ENCODE measurements around the gene EPHA6. TPM values are rescaled to one million over a fixed set of nuclear protein-coding genes. Genes with fewer than 3 reads are reported as not detected.

EPHA6 gene
- polyA plus RNA-seq, 2 of the 4 experiments (the other 2 are of a cell fraction) = 0.08 TPM

DNA sequence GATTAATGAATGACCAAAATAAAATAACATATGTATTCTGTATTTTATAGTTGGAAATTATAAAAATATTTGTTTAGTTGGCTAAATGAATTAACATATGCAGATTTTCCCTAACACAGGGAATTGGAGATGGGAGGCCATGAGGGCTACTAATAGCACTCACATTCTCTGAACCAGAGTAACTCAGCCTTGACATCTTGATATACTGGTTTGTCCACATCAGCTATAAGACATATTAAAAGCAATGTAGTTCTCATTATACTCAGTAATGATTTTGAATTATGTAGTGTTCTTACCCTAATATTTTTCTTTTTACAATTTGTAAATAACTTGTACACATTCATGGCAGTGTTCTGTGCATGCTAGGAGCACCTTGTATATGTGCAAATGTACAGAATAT lies 255.9 kb downstream of the EPHA6 start:
- no peak overlapping the region for H3K27ac ChIP-seq
- no peaks in the 10 kb centered on the region for H3K9me3 ChIP-seq
- no peaks in the 10 kb centered on the region for H3K4me1 ChIP-seq
- ChIA-PET CTCF (no interaction called here), POLR2A (no interaction called here)
- FAIRE-seq = no peak
- no peak for ATAC-seq
- no peak overlapping the region for H3K4me2 ChIP-seq
- TF ChIP-seq CHD4 (IDR thresholded peaks at IDR 0.05; ENCODE audit: borderline replicate concordance) (no peak), BHLHE40 (IDR thresholded peaks at IDR 0.05; ENCODE audit: low read depth, low read length) (no peak), EHF (CRISPR knock-in tag; IDR thresholded peaks at IDR 0.05) (no peak), ZSCAN20 (CRISPR knock-in tag; IDR thresholded peaks at IDR 0.05) (no peak)
- TF ChIP-seq, protein P1, sequence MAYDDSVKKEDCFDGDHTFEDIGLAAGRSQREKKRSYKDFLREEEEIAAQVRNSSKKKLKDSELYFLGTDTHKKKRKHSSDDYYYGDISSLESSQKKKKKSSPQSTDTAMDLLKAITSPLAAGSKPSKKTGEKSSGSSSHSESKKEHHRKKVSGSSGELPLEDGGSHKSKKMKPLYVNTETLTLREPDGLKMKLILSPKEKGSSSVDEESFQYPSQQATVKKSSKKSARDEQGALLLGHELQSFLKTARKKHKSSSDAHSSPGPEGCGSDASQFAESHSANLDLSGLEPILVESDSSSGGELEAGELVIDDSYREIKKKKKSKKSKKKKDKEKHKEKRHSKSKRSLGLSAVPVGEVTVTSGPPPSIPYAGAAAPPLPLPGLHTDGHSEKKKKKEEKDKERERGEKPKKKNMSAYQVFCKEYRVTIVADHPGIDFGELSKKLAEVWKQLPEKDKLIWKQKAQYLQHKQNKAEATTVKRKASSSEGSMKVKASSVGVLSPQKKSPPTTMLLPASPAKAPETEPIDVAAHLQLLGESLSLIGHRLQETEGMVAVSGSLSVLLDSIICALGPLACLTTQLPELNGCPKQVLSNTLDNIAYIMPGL (CRISPR knock-in tag; IDR thresholded peaks at IDR 0.05; ENCODE audit: borderline replicate concordance) = no peak
- TF ChIP-seq, protein P2, sequence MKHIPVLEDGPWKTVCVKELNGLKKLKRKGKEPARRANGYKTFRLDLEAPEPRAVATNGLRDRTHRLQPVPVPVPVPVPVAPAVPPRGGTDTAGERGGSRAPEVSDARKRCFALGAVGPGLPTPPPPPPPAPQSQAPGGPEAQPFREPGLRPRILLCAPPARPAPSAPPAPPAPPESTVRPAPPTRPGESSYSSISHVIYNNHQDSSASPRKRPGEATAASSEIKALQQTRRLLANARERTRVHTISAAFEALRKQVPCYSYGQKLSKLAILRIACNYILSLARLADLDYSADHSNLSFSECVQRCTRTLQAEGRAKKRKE (CRISPR knock-in tag; IDR thresholded peaks at IDR 0.05; ENCODE audit: low read depth) = no peak
- TF ChIP-seq, protein P3, sequence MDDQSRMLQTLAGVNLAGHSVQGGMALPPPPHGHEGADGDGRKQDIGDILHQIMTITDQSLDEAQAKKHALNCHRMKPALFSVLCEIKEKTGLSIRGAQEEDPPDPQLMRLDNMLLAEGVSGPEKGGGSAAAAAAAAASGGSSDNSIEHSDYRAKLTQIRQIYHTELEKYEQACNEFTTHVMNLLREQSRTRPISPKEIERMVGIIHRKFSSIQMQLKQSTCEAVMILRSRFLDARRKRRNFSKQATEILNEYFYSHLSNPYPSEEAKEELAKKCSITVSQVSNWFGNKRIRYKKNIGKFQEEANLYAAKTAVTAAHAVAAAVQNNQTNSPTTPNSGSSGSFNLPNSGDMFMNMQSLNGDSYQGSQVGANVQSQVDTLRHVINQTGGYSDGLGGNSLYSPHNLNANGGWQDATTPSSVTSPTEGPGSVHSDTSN (IDR thresholded peaks at IDR 0.05) = no peak
- no peak overlapping the region for H3K4me3 ChIP-seq
- no peak for DNase-seq (ENCODE audit: low read depth in 1 of 2, low spot score in 1 of 2)

DNA sequence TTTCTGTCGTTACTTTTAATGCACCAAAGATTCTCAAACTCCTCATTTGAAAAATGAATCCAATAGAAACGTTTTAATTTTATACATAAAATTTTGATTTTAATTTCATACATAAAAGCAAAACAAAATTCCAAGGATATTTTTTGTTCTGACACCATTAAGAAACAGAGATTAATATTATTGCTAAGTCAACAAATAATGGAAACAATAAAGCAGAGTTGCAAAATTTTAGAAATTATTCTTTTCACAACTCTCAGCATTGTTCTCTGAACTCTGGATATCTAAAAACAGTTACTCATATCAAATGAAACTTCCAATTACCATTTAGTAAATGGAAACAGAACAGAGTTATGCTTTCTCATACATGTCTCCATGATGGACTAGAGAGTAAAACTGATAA lies 260.2 kb downstream of the EPHA6 start:
- FAIRE-seq (no peak), ATAC-seq (no peak), DNase-seq (ENCODE audit: low read depth in 1 of 2, low spot score in 1 of 2) (no peak)
- Histone ChIP-seq H3K4me2 (no peak overlapping the region), H3K4me1 (no peaks in the 10 kb centered on the region), H3K27ac (no peak overlapping the region), H3K9me3 (no peaks in the 10 kb centered on the region), H3K4me3 (no peak overlapping the region)
- 0% methylated on average over 2 of the region's 2 CpGs for WGBS (ENCODE audit: missing lambda C conversion rate)
- CTCF ChIA-PET = no interaction called here
- no peak for TF ChIP-seq RAD21 (conservative IDR thresholded peaks at IDR 0.05 in 1 of 2, IDR thresholded peaks at IDR 0.05 in 1 of 2)
- no peak for TF ChIP-seq BHLHE40 (IDR thresholded peaks at IDR 0.05; ENCODE audit: low read depth, low read length)
- TF ChIP-seq ESRRA (IDR thresholded peaks at IDR 0.05; ENCODE audit: borderline replicate concordance, low read length) = no peak
- TF ChIP-seq, protein P1 (CRISPR knock-in tag; IDR thresholded peaks at IDR 0.05; ENCODE audit: borderline replicate concordance) = no peak
- TF ChIP-seq MAFK (IDR thresholded peaks at IDR 0.05; ENCODE audit: partially characterized antibody) = peak; percentile 29
- POLR2A ChIA-PET = no interaction called here

DNA sequence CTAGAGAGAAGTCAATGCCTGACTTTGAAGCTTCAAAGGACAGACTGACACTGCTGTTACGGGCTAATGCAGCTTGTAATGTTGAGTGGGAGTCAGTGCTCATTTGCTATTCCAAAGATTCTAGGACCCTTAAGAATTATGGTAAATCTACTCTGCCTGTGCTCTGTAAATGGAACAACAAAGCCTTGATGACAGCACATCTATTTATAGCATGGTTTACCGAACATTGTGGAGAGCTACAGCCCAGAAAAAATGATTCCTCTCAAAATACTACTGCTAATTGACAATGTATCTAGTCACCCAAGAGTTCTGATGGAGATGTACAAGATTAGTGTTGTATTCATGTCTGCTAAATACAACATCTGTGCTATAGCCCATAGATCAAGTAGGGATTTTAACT lies 262.3 kb downstream of the EPHA6 start:
- Histone ChIP-seq H3K4me2 (no peak overlapping the region), H3K27ac (no peak overlapping the region), H3K9me3 (no peaks in the 10 kb centered on the region), H3K4me3 (no peak overlapping the region), H3K4me1 (no peaks in the 10 kb centered on the region)
- DNase-seq (ENCODE audit: low read depth in 1 of 2, low spot score in 1 of 2) (no peak), ATAC-seq (no peak), FAIRE-seq (no peak)
- 3% methylated on average over 2 of the region's 2 CpGs for WGBS (ENCODE audit: missing lambda C conversion rate)
- CTCF ChIA-PET = no interaction called here
- TF ChIP-seq RFX5 (IDR thresholded peaks at IDR 0.05) (no peak), FOXS1 (CRISPR knock-in tag; IDR thresholded peaks at IDR 0.05) (no peak), HEYL (CRISPR knock-in tag; IDR thresholded peaks at IDR 0.05) (no peak), RAD21 (conservative IDR thresholded peaks at IDR 0.05 in 1 of 2, IDR thresholded peaks at IDR 0.05 in 1 of 2) (no peak), RCOR1 (IDR thresholded peaks at IDR 0.05; ENCODE audit: low read depth, low read length) (no peak), GATA3 (IDR thresholded peaks at IDR 0.05; ENCODE audit: borderline replicate concordance) (no peak), ZSCAN20 (CRISPR knock-in tag; IDR thresholded peaks at IDR 0.05) (no peak), EP300 (IDR thresholded peaks at IDR 0.05) (no peak), MYC (IDR thresholded peaks at IDR 0.05; ENCODE audit: borderline replicate concordance, low read length) (no peak), JUNB (IDR thresholded peaks at IDR 0.05) (no peak), JUN (IDR thresholded peaks at IDR 0.05) (no peak), HOXA7 (CRISPR knock-in tag; IDR thresholded peaks at IDR 0.05) (no peak), FOSB (CRISPR knock-in tag; IDR thresholded peaks at IDR 0.05) (no peak), CBX8 (IDR thresholded peaks at IDR 0.05) (no peak)
- TF ChIP-seq, protein P4, sequence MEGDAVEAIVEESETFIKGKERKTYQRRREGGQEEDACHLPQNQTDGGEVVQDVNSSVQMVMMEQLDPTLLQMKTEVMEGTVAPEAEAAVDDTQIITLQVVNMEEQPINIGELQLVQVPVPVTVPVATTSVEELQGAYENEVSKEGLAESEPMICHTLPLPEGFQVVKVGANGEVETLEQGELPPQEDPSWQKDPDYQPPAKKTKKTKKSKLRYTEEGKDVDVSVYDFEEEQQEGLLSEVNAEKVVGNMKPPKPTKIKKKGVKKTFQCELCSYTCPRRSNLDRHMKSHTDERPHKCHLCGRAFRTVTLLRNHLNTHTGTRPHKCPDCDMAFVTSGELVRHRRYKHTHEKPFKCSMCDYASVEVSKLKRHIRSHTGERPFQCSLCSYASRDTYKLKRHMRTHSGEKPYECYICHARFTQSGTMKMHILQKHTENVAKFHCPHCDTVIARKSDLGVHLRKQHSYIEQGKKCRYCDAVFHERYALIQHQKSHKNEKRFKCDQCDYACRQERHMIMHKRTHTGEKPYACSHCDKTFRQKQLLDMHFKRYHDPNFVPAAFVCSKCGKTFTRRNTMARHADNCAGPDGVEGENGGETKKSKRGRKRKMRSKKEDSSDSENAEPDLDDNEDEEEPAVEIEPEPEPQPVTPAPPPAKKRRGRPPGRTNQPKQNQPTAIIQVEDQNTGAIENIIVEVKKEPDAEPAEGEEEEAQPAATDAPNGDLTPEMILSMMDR (IDR thresholded peaks at IDR 0.05) = no peak
- TF ChIP-seq, protein P5, sequence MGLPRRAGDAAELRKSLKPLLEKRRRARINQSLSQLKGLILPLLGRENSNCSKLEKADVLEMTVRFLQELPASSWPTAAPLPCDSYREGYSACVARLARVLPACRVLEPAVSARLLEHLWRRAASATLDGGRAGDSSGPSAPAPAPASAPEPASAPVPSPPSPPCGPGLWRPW (IDR thresholded peaks at IDR 0.05) = no peak
- TF ChIP-seq, protein P6, sequence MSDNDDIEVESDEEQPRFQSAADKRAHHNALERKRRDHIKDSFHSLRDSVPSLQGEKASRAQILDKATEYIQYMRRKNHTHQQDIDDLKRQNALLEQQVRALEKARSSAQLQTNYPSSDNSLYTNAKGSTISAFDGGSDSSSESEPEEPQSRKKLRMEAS (IDR thresholded peaks at IDR 0.05) = no peak
- POLR2A ChIA-PET = no interaction called here

Measured in A549 (cell line).